GM10248 (cell line): ENCODE measurements around the gene CIB4.

Source experiments
- CTCF ChIA-PET: fragments of 300-600 bp; sonication (Branson Sonifier 250); formaldehyde crosslinking; extraction: SDS; loops from one replicate; lab custom pipeline; 2021; ENCODE audit warnings: antibody characterized with exemption; lab: Yijun Ruan, JAX
- POLR2A ChIA-PET: fragments of 350-650 bp; sonication (Branson Sonifier 250); formaldehyde crosslinking; extraction: SDS; loops from one replicate; lab custom pipeline; 2020; ENCODE audit warnings: antibody characterized with exemption; lab: Yijun Ruan, JAX
- DNase-seq: peaks from one replicate; pipeline ENCODE4 v3.0.0; 2012; ENCODE audit errors: extremely low spot score
- CTCF ChIP-seq: IDR thresholded peaks from 2 replicates; pipeline ENCODE4 v1.5.1; 2012; ENCODE audit warnings: mild to moderate bottlenecking, low read depth; ENCODE audit errors: extremely low read depth, missing control alignments, control extremely low read depth

CIB4 gene

DNA sequence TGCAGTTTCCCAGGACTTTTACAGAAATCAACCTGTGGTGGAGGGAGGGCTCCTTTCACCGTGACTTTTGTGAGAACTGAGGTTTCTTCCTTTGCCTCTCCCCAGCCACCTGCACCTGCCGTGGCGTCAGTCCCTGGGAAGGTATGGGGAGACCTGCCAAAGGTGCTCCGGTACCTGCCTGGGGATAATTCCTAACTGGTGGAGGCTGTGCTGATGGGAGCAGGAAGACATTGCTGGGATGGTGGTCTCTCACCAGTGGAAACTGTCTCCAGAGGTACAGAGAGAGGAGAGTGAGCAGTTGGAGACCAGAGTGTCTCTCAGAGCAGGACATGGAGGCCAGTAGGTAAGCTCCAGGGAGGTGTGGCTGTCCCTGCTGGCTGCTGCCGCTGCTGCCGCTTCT is 52.6 kb downstream of the CIB4 start:
- no peak for DNase-seq
- TF ChIP-seq CTCF, result no peak
- ChIA-PET POLR2A (no interaction called here), CTCF (interaction anchor here (1.3 to 6.0 kb wide), 4 partner anchors 11 to 258 kb away, joined by 3 to 46 read pairs (median 20); no protein-coding TSS in a partner anchor)

DNA sequence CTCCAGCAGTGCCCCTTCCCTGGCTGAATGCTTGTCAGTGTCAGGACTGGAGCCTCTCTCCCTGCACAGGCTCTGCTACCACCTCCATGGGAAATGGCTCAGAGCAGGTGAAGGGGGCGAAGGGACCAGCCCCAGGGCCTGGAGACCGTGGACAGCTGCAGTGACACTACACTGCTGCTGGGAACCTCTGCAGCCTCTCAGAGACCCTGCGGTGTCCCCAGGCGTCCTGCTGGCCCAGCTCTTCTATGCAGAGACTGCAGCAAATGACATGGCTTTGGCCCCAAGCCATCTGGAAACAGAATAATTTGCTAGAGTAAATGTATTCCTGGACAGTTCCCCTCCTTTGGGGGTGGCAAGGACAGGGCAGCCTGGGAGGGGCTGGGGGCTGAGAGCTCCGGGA is 53.2 kb downstream of the CIB4 start:
- ChIA-PET CTCF (interaction anchor here (1.3 to 5.5 kb wide), 3 partner anchors 8 to 18 kb away, joined by 3 to 46 read pairs (median 4); no protein-coding TSS in a partner anchor), POLR2A (no interaction called here)
- TF ChIP-seq CTCF, result no peak
- DNase-seq, result no peak

DNA sequence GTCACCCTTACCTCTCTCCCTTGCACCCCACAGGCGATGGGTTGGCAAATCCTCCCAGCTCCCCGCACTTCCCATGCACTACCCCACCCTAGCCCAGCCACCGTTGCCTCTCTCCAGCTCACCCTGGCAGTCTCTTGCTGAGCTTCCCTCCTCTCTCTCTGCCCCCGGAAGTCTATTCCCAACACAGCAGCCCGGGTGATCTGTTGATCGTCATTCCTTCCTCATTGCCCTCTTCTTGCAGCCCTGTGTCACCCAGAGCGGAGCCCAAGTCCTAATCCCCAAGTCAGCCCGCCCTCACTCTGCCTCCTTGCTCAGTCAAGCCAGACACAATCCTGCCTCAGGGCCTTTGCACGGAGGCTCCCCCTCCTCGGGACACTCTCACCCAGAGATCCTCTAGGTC is 55.2 kb downstream of the CIB4 start:
- TF ChIP-seq CTCF, result no peak
- ChIA-PET CTCF (interaction anchor here (1.9 to 5.5 kb wide), 2 partner anchors 8 to 11 kb away, joined by 4 to 46 read pairs; no protein-coding TSS in a partner anchor), POLR2A (no interaction called here)
- DNase-seq, result no peak

DNA sequence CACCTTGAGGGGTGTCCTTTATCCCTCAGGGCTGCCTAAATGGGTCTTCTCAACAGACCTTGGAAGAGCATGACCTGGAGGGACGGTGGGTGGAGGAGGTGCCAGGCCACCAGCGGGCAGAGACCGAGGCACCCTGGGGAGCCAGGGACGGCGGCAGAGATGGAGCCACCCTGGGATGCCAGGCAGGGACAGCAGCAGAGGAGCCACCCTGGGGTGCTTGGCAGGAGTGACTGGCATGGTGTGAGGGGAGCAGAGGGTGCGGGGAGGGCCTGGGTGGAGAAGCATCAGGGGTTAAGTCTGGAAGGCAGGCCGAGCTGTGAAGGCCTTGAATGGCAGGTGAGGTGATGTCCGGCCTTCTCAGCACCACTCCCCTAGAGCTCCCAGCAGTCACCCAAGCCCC is 56.1 kb downstream of the CIB4 start:
- ChIA-PET POLR2A (no interaction called here), CTCF (interaction anchor here (1.9 kb wide), 1 partner anchor 12 kb away, joined by 4 read pairs; no protein-coding TSS in a partner anchor)
- TF ChIP-seq CTCF, result no peak
- DNase-seq, result no peak

DNA sequence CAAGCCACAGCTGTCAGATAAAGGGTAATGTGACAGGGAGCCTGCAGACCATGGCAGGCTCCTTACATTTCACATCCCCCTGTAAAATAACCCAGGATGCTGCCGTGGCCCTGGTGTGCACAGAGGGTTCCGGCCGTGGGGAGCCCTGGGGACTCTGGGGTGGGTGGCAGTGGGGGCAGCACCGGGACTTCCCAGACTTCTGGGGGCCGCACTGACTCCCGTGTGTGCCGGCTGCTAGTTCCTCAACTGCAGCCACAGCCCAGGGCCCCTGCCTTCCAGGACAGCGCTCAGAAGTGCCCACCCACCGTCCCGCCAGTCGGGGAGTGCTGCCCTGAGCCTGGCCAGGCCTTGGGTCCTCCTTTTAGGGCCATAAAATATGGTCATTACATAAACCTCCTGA is 56.5 kb downstream of the CIB4 start:
- no peak for DNase-seq
- ChIA-PET POLR2A (no interaction called here), CTCF (no interaction called here)
- TF ChIP-seq CTCF, result no peak

DNA sequence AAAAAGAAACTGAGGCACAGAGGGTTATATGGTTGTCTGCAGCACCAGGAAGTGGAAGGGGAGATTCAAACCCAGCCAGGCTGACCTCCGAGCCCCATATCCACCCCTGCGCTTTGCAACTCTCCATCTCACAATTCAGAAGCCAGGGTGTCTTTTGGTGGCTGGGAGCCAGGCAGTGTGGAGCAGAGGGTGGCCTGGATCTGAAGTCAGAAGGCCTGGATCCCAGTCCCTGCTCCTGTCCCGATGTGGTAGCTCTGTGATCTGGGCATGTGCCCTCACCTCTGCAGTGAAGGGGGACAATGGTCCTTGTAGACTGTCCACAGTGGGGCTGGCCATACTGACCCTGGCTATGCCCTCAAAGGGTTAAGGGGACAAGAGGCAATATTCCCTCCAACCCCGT is 57.0 kb downstream of the CIB4 start:
- POLR2A ChIA-PET, result no interaction called here
- CTCF ChIA-PET, result no interaction called here

More for the DNA sequence above, 57.0 kb downstream of the CIB4 start:
- DNase-seq, result no peak
- no peak for TF ChIP-seq CTCF
